H1 (cell line): Measurements from ENCODE around the gene FERMT1. TPM values are rescaled to one million over a fixed set of nuclear protein-coding genes. Genes with fewer than 3 reads are reported as not detected.

Experiments used
- CTCF ChIA-PET: fragments of 300-600 bp; sonication (Branson Sonifier 250); formaldehyde crosslinking; loops from one replicate; lab custom pipeline; 2021; ENCODE audit not compliant: partially characterized antibody; lab: Charles Lee
- POLR2A ChIA-PET: fragments of 300-600 bp; sonication (Branson Sonifier 250); formaldehyde crosslinking; loops from one replicate; lab custom pipeline; 2021; ENCODE audit warnings: inconsistent platforms; ENCODE audit not compliant: partially characterized antibody; lab: Charles Lee
- DNase-seq, 2 experiments: peaks; one replicate each; pipeline versions ENCODE4 v3.0.0 to v3.0.0-alpha.2; 2010 to 2022; ENCODE audit warnings: low spot score in 2 of 2, low read depth in 1 of 2, mixed read lengths in 1 of 2
- FAIRE-seq: peaks from 2 replicates; lab custom pipeline; 2011; peaks lifted over from hg19 to GRCh38; lab: Jason Lieb, UNC
- H2AFZ ChIP-seq: 2 replicates; pipeline ENCODE4 v1.8.1; 2012; ENCODE audit warnings: low read length, inconsistent platforms
- H2AK5ac ChIP-seq: 2 replicates; pipeline ENCODE4 v1.6.1; 2013; ENCODE audit warnings: low read depth, low read length
- H2BK120ac ChIP-seq: replicated peaks from 2 replicates; pipeline ENCODE3; 2013; ENCODE audit warnings: low read depth, low read length, inconsistent platforms
- H2BK12ac ChIP-seq: 2 replicates; pipeline ENCODE4 v1.6.1; 2013; ENCODE audit warnings: low read depth, low read length
- H2BK15ac ChIP-seq: 2 replicates; pipeline ENCODE4 v1.6.1; 2013; ENCODE audit warnings: low read length
- H2BK20ac ChIP-seq: 2 replicates; pipeline ENCODE4 v1.6.1; 2013; ENCODE audit warnings: low read length
- H2BK5ac ChIP-seq: 2 replicates; pipeline ENCODE4 v1.6.1; 2013; ENCODE audit warnings: low read depth, low read length
- H3K14ac ChIP-seq: 2 replicates; pipeline ENCODE4 v1.6.1; 2013; ENCODE audit warnings: inconsistent platforms; ENCODE audit not compliant: insufficient read length
- H3K18ac ChIP-seq: 2 replicates; pipeline ENCODE4 v1.6.1; 2013; ENCODE audit warnings: low read length; ENCODE audit errors: extremely low read depth
- H3K23ac ChIP-seq: 2 replicates; pipeline ENCODE4 v1.6.1; 2013; ENCODE audit warnings: inconsistent platforms; ENCODE audit not compliant: insufficient read length
- H3K23me2 ChIP-seq: 2 replicates; pipeline ENCODE4 v1.6.1; 2013; ENCODE audit warnings: low read depth, low read length
- H3K27ac ChIP-seq: 2 replicates; pipeline ENCODE4 v1.6.1; 2011; ENCODE audit warnings: low read depth, low read length, inconsistent platforms
- H3K27me3 ChIP-seq, 4 experiments: replicated peaks in 1 of 4; 1 replicate in 1 of 4; 2 replicates in 3 of 4; pipeline versions ENCODE4 v1.6.1 to v1.8.1; 2011 to 2013; ENCODE audit warnings: low read length in 3 of 4, mild to moderate bottlenecking in 3 of 4, inconsistent platforms in 2 of 4, mixed read lengths in 2 of 4, moderate library complexity in 1 of 4; ENCODE audit not compliant: control insufficient read depth in 3 of 4, insufficient read depth in 3 of 4; ENCODE audit errors: extremely low read depth in 1 of 4
- H3K36me3 ChIP-seq, 4 experiments: 2 replicates each; pipeline versions ENCODE4 v1.6.1 to v1.8.1; 2011 to 2013; ENCODE audit warnings: mild to moderate bottlenecking in 4 of 4, low read length in 3 of 4, moderate library complexity in 2 of 4, control low read depth in 1 of 4, inconsistent platforms in 1 of 4; ENCODE audit not compliant: insufficient read depth in 4 of 4, control insufficient read depth in 2 of 4
- H3K4ac ChIP-seq: replicated peaks from 2 replicates; pipeline ENCODE3; 2013; ENCODE audit warnings: low read length, low read depth, mixed read lengths, inconsistent platforms; ENCODE audit not compliant: insufficient read length
- H3K4me1 ChIP-seq, 4 experiments: replicated peaks in 1 of 4; 1 replicate in 1 of 4; 2 replicates in 3 of 4; pipeline versions ENCODE4 v1.6.1 to v1.8.1; 2011 to 2013; ENCODE audit warnings: low read length in 3 of 4, inconsistent platforms in 2 of 4, mixed read lengths in 1 of 4; ENCODE audit not compliant: insufficient read depth in 4 of 4, control insufficient read depth in 3 of 4
- H3K4me2 ChIP-seq, 2 experiments: 2 replicates each; pipeline versions ENCODE4 v1.6.1 to v1.8.1; 2011 to 2013; ENCODE audit warnings: low read depth in 2 of 2, low read length in 2 of 2, control low read depth in 1 of 2, inconsistent platforms in 1 of 2, mild to moderate bottlenecking in 1 of 2; ENCODE audit not compliant: insufficient read depth in 1 of 2
- H3K4me3 ChIP-seq, 4 experiments: fragments of 200-600, 300-600 bp in 1 of 4; sonication (generic), shearing (Covaris generic), sonication (Bioruptor Twin) in 1 of 4; 2 replicates each; pipeline versions ENCODE4 v1.5.1 to v1.8.1; 2011 to 2016; ENCODE audit warnings: low read length in 4 of 4, low read depth in 3 of 4, control low read depth in 2 of 4, inconsistent platforms in 2 of 4, mild to moderate bottlenecking in 2 of 4, mixed read lengths in 1 of 4, moderate library complexity in 1 of 4; ENCODE audit not compliant: insufficient read depth in 2 of 4; ENCODE audit errors: extremely low read depth in 1 of 4
- H3K56ac ChIP-seq: replicated peaks from 2 replicates; pipeline ENCODE3; 2013; ENCODE audit warnings: low read depth, mild to moderate bottlenecking, mixed read lengths, low read length, inconsistent platforms; ENCODE audit not compliant: insufficient read length
- H3K79me1 ChIP-seq: 2 replicates; pipeline ENCODE4 v1.6.1; 2013; ENCODE audit warnings: low read depth, low read length, control low read depth
- H3K79me2 ChIP-seq, 2 experiments: 2 replicates each; pipeline versions ENCODE4 v1.6.1 to v1.8.1; 2012 to 2013; ENCODE audit warnings: low read length in 2 of 2, mild to moderate bottlenecking in 2 of 2, inconsistent platforms in 1 of 2; ENCODE audit not compliant: insufficient read depth in 2 of 2, control insufficient read depth in 1 of 2
- H3K9ac ChIP-seq, 4 experiments: replicated peaks in 1 of 4; 1 replicate in 1 of 4; 2 replicates in 3 of 4; pipeline versions ENCODE4 v1.6.1 to v1.8.1; 2011 to 2013; ENCODE audit warnings: low read depth in 3 of 4, low read length in 3 of 4, control low read depth in 2 of 4, mild to moderate bottlenecking in 2 of 4, moderate library complexity in 2 of 4, inconsistent platforms in 1 of 4; ENCODE audit errors: extremely low read depth in 1 of 4
- H3K9me3 ChIP-seq, 2 experiments: 2 replicates each; pipeline versions ENCODE4 v1.6.1 to v1.8.1; 2012 to 2013; ENCODE audit warnings: mild to moderate bottlenecking in 2 of 2, moderate library complexity in 2 of 2, control low read depth in 1 of 2, inconsistent platforms in 1 of 2, low read depth in 1 of 2, low read length in 1 of 2, mixed read lengths in 1 of 2; ENCODE audit not compliant: insufficient read depth in 2 of 2
- H4K20me1 ChIP-seq, 2 experiments: replicated peaks in 1 of 2; 2 replicates each; pipeline versions ENCODE3 to v1.8.1; 2011 to 2013; ENCODE audit warnings: inconsistent platforms in 2 of 2, low read length in 2 of 2, mild to moderate bottlenecking in 1 of 2; ENCODE audit not compliant: insufficient read depth in 2 of 2, control insufficient read depth in 1 of 2
- H4K5ac ChIP-seq: 2 replicates; pipeline ENCODE4 v1.6.1; 2013; ENCODE audit warnings: low read length, low read depth, mixed read lengths, inconsistent platforms; ENCODE audit not compliant: insufficient read length
- H4K8ac ChIP-seq: 2 replicates; pipeline ENCODE4 v1.8.0; 2013; ENCODE audit warnings: mild to moderate bottlenecking, moderate library complexity, low read length, inconsistent platforms; ENCODE audit not compliant: insufficient read depth; ENCODE audit errors: extremely low read depth
- H4K91ac ChIP-seq: replicated peaks from 2 replicates; pipeline ENCODE3; 2013; ENCODE audit warnings: low read length, mixed read lengths, inconsistent platforms; ENCODE audit not compliant: insufficient read length
- BACH1 ChIP-seq: IDR thresholded peaks from 2 replicates; pipeline ENCODE4 v1.6.1; 2012; ENCODE audit warnings: low read length, improper control_type of control experiment
- CBX5 ChIP-seq: fragments of 300-800, 300-1000 bp; sonication (generic); IDR thresholded peaks from 2 replicates; pipeline ENCODE4 v1.7.1; 2016; ENCODE audit warnings: antibody characterized with exemption, low read length, low read depth
- CHD2 ChIP-seq: IDR thresholded peaks from 2 replicates; pipeline ENCODE4 v1.6.1; 2012; ENCODE audit warnings: low read length, improper control_type of control experiment
- CREB1 ChIP-seq: IDR thresholded peaks from 2 replicates; pipeline ENCODE4 v1.6.1; 2012; ENCODE audit warnings: inconsistent platforms
- CTBP2 ChIP-seq: IDR thresholded peaks from 2 replicates; pipeline ENCODE4 v1.7.0; 2011; ENCODE audit warnings: borderline replicate concordance, mild to moderate bottlenecking, moderate library complexity, mixed read lengths, low read length; ENCODE audit not compliant: insufficient read depth, insufficient read length
- FOSL1 ChIP-seq: IDR thresholded peaks from 2 replicates; pipeline ENCODE4 v1.6.1; 2011; ENCODE audit warnings: mild to moderate bottlenecking, low read depth, low read length, moderate library complexity; ENCODE audit not compliant: insufficient read depth
- JUND ChIP-seq: IDR thresholded peaks from 2 replicates; pipeline ENCODE4 v1.6.1; 2011; ENCODE audit warnings: mild to moderate bottlenecking, improper control_type of control experiment, low read length
- KDM1A ChIP-seq: fragments of 200-600, 300-600 bp; sonication (generic); IDR thresholded peaks from 2 replicates; pipeline ENCODE4 v1.7.1; 2016; ENCODE audit warnings: mild to moderate bottlenecking, low read length, borderline replicate concordance
- POLR2A ChIP-seq, 2 experiments: IDR thresholded peaks; 1 replicate in 1 of 2; 2 replicates in 1 of 2; pipeline ENCODE4 v1.6.1; 2011; ENCODE audit warnings: low read depth in 2 of 2, low read length in 2 of 2, mild to moderate bottlenecking in 2 of 2; ENCODE audit errors: control extremely low read depth in 1 of 2
- RNF2 ChIP-seq: fragments of 200-900, 300-1000 bp; sonication (generic); IDR thresholded peaks from 2 replicates; pipeline ENCODE4 v1.7.1; 2016; ENCODE audit warnings: borderline replicate concordance, low read depth, mild to moderate bottlenecking, antibody characterized with exemption, low read length; ENCODE audit not compliant: poor library complexity, severe bottlenecking; ENCODE audit errors: missing control alignments
- SP1 ChIP-seq: IDR thresholded peaks from 2 replicates; pipeline ENCODE4 v1.6.1; 2011; ENCODE audit warnings: low read depth, low read length
- SP2 ChIP-seq: IDR thresholded peaks from 2 replicates; pipeline ENCODE4 v1.6.1; 2012; ENCODE audit warnings: mild to moderate bottlenecking, low read length, inconsistent platforms
- SRF ChIP-seq: IDR thresholded peaks from 2 replicates; pipeline ENCODE4 v1.6.1; 2011; ENCODE audit warnings: mild to moderate bottlenecking, low read depth, low read length, moderate library complexity
- TAF1 ChIP-seq: IDR thresholded peaks from 2 replicates; pipeline ENCODE4 v1.6.1; 2011; ENCODE audit warnings: mild to moderate bottlenecking, low read depth, low read length
- WGBS, 2 experiments: shearing (Covaris generic) in 1 of 2; methylation state at CpG; one replicate each; pipeline versions ENCODE4 v1.1.6 to v1.1.7; 2013 to 2015; ENCODE audit warnings: low lambda C conversion rate in 2 of 2, mixed read lengths in 2 of 2, inconsistent platforms in 1 of 2, low coverage in 1 of 2, missing lambda C conversion rate in 1 of 2; ENCODE audit not compliant: insufficient replicate concordance in 2 of 2, insufficient coverage in 1 of 2, insufficient read length in 1 of 2; ENCODE audit errors: extremely low coverage in 1 of 2, missing lambda C conversion rate in 1 of 2; 5-methylcytosine and 5-hydroxymethylcytosine counted together
- polyA plus RNA-seq, 7 experiments: library from polyadenylated mRNA; depleted of rRNA in 3 of 7; stranded (reverse) in 5 of 7; unstranded in 2 of 7; fragments of >200 nt in 5 of 7; fragments of 200-250 nt in 2 of 7; gene quantifications; 1 replicate in 5 of 7; 2 replicates in 1 of 7; 4 replicates in 1 of 7; pipeline versions ENCODE4 v1.2.1 to v1.2.3, GENCODE V29; 2011 to 2013; ENCODE audit warnings: missing spikeins in 2 of 7, mixed read lengths in 2 of 7
- total RNA-seq: library from RNA; stranded (reverse); fragmentation: NEBNext Ultra II Directional; extraction: Animal tissue kit (Norgen Biotek cat#: 25700); gene quantifications from 2 replicates; pipeline ENCODE4 v1.2.1, GENCODE V29; 2021

FERMT1 gene
- total and polyA plus RNA-seq, 2 of the 8 experiments (the other 6 are each of a cell fraction or from before 2014, with no cell fraction given): 4.2 to 17.8 TPM

GRCh38 chr20:6135347-6135746, 12.5 kb upstream of the FERMT1 start:
- no peaks in the 10 kb centered on the region for H4K20me1 ChIP-seq
- no peak overlapping the region for H2AFZ ChIP-seq
- H3K79me2 ChIP-seq: no peaks in the 10 kb centered on the region
- no peaks in the 10 kb centered on the region for H3K23me2 ChIP-seq
- H3K79me1 ChIP-seq: no peaks in the 10 kb centered on the region
- no peak overlapping the region for H2BK120ac ChIP-seq
- H4K91ac ChIP-seq: no peak overlapping the region
- H2AK5ac ChIP-seq: no peak overlapping the region
- H4K8ac ChIP-seq: no peak overlapping the region
- no peak overlapping the region for H3K4me2 ChIP-seq
- H2BK20ac ChIP-seq: no peak overlapping the region
- DNase-seq (no peak), FAIRE-seq (no peak)
- no peaks in the 10 kb centered on the region for H3K27me3 ChIP-seq
- no peak overlapping the region for H3K4ac ChIP-seq
- ChIA-PET CTCF (no interaction called here), POLR2A (no interaction called here)
- WGBS, 2 experiments: 87% methylated on average over 8 of the region's 8 CpGs; no CpG with 5 or more reads in 1 of the 2 experiments
- no peak overlapping the region for H4K5ac ChIP-seq
- no peak overlapping the region for H2BK12ac ChIP-seq
- H3K23ac ChIP-seq: no peak overlapping the region
- H3K18ac ChIP-seq: no peak overlapping the region
- H3K4me3 ChIP-seq: no peak overlapping the region
- no peak overlapping the region for H3K14ac ChIP-seq
- H3K9me3 ChIP-seq: no peaks in the 10 kb centered on the region
- H3K9ac ChIP-seq: no peak overlapping the region
- no peak overlapping the region for H3K56ac ChIP-seq
- H3K27ac ChIP-seq: no peak overlapping the region
- H3K4me1 ChIP-seq: no peaks in the 10 kb centered on the region
- no peaks in the 10 kb centered on the region for H3K36me3 ChIP-seq
- H2BK15ac ChIP-seq: no peak overlapping the region
- H2BK5ac ChIP-seq: no peak overlapping the region
- TF ChIP-seq BACH1: no peak
- no peak for TF ChIP-seq TAF1
- no peak for TF ChIP-seq JUND
- TF ChIP-seq SP1: no peak
- no peak for TF ChIP-seq CTBP2
- TF ChIP-seq SRF: no peak
- no peak for TF ChIP-seq CHD2
- no peak for TF ChIP-seq CBX5
- TF ChIP-seq CREB1: no peak
- TF ChIP-seq POLR2A (IDR thresholded peaks at IDR 0.05; ENCODE audit: control extremely low read depth in 1 of 2, low read depth in 2 of 2, low read length in 2 of 2): no peak
- no peak for TF ChIP-seq RNF2
- no peak for TF ChIP-seq KDM1A
- no peak for TF ChIP-seq SP2
- no peak for TF ChIP-seq FOSL1
